ENCODE data around the gene ZYG11B. TPM values are rescaled to one million over a fixed set of nuclear protein-coding genes. Genes with fewer than 3 reads are reported as not detected.
A peak's percentile ranks its signal among the peaks of the same experiment; 100 is the strongest.

Gene ZYG11B
- total and polyA plus RNA-seq, 2 donors (not counting 1 experiment from before 2014, with no cell fraction given): 3.6 to 22.3 TPM

- Mint-ChIP-seq H3K4me3 (peak overlapping the region; percentile 90), H3K9me3 (ENCODE audit: insufficient read depth) (no peaks in the 10 kb centered on the region), H3K27me3 (peaks cover under 1% of the 10 kb centered on the region), H3K27ac (peak overlapping the region; percentile 97), H3K4me1 (peaks cover 24% of the 10 kb centered on the region)
- Histone ChIP-seq H2AFZ (ENCODE audit: insufficient read depth, low read depth, low read length, poor library complexity, severe bottlenecking) (peak overlapping the region; percentile 94), H3K4me3 (ENCODE audit: control extremely low read depth in 1 of 5, extremely low read depth in 1 of 5, insufficient read depth in 1 of 5, low read depth in 2 of 5, low read length in 4 of 5) (peak overlapping the region in 4 of 5 experiments; percentile 37 to 57 (median 49)), H3K36me3 (replicated peaks in 1 of 2; ENCODE audit: control extremely low read depth in 1 of 2, control insufficient read depth in 1 of 2, extremely low read depth in 1 of 2, insufficient read depth in 2 of 2, low read length in 1 of 2) (no peaks in the 10 kb centered on the region), H4K20me1 (ENCODE audit: control insufficient read depth, insufficient read depth, low read length, poor library complexity, severe bottlenecking) (no peaks in the 10 kb centered on the region), H3K4me1 (ENCODE audit: control insufficient read depth in 2 of 2, insufficient read depth in 2 of 2, low read length in 2 of 2) (peaks cover 8 to 21% of the 10 kb centered on the region in 2 donors), H3K27me3 (replicated peaks in 1 of 4; ENCODE audit: control extremely low read depth in 1 of 4, control insufficient read depth in 3 of 4, insufficient read depth in 4 of 4, low read length in 3 of 4) (no peaks in the 10 kb centered on the region), H3K27ac (ENCODE audit: low read length in 2 of 2) (peak overlapping the region; percentile 83 to 88), H3K79me2 (ENCODE audit: control insufficient read depth, insufficient read depth, low read length) (no peaks in the 10 kb centered on the region), H3K4me2 (replicated peaks; ENCODE audit: low read depth, low read length, poor library complexity, severe bottlenecking) (peak overlapping the region; percentile 81), H3K9me3 (ENCODE audit: control extremely low read depth in 1 of 3, control insufficient read depth in 2 of 3, insufficient read depth in 1 of 3, low read length in 2 of 3) (no peaks in the 10 kb centered on the region), H3K9ac (ENCODE audit: low read length) (peak overlapping the region; percentile 34)
- intact Hi-C loops (cut with micrococcal nuclease): loop anchor here (1.0 to 10.0 kb wide), 7 partner anchors 23 to 1468 kb away; partner anchors contain the start of genes BTF3L4, CC2D1B, RNF11 and TXNDC12
- POLR2A ChIA-PET: interaction anchor here (0.6 to 1.3 kb wide), 4 partner anchors 20 to 1788 kb away, joined by 3 to 6 read pairs (median 3); partner anchors contain the start of gene ZYG11B
- WGBS (ENCODE audit: insufficient coverage): 4% methylated on average over 28 of the region's 35 CpGs
- peak; percentile 93 for DNase-seq
- ATAC-seq (ENCODE audit: low read depth): peak; percentile 86
- CTCF ChIA-PET: interaction anchor here (0.6 to 1.6 kb wide), 9 partner anchors 17 to 480 kb away, joined by 3 to 6 read pairs (median 3); partner anchors contain the start of genes ORC1, PRPF38A and ZYG11B
- no peak for TF ChIP-seq CTCF (IDR thresholded peaks at IDR 0.05)
- no peak for TF ChIP-seq EZH2 (IDR thresholded peaks at IDR 0.05; ENCODE audit: borderline replicate concordance, insufficient read depth, low read depth, low read length, poor library complexity, severe bottlenecking)
Observed at GRCh38 chr1:52702886-52703787, 23.1 kb upstream of the ZYG11B start.
